Transverse colon (tissue), 4 donors: ENCODE results near the gene UBE2L3. TPM values are rescaled to one million over a fixed set of nuclear protein-coding genes. Genes with fewer than 3 reads are reported as not detected.

Experiments used
- DNase-seq: peaks from one replicate; pipeline ENCODE4 v3.0.0-alpha.2; 2019
- H3K27ac ChIP-seq, 4 donors: fragments of 200-600 bp; sonication (generic); 2 replicates each; pipeline ENCODE4 v1.5.1; 2016 to 2018; ENCODE audit warnings: inconsistent platforms in 4 of 4
- H3K27me3 ChIP-seq: fragments of 200-600 bp; sonication (generic); 2 replicates; pipeline ENCODE4 v1.5.1; 2017; ENCODE audit warnings: inconsistent platforms
- H3K36me3 ChIP-seq, 4 donors: fragments of 200-600 bp; sonication (generic); 2 replicates each; pipeline ENCODE4 v1.5.1; 2017 to 2019; ENCODE audit warnings: inconsistent platforms in 4 of 4
- H3K4me1 ChIP-seq, 4 donors: fragments of 200-600 bp; sonication (generic); 2 replicates each; pipeline ENCODE4 v1.5.1; 2017 to 2020; ENCODE audit warnings: inconsistent platforms in 4 of 4
- H3K4me3 ChIP-seq, 4 donors: fragments of 200-600 bp; sonication (generic); 1 replicate in 1 of 4; 2 replicates in 3 of 4; pipeline versions ENCODE4 v1.5.1 to v1.6.1; 2017 to 2019; ENCODE audit warnings: inconsistent platforms in 4 of 4
- H3K9me3 ChIP-seq, 2 donors: fragments of 200-600 bp; sonication (generic); 2 replicates each; pipeline ENCODE4 v1.5.1; 2017 to 2019; ENCODE audit warnings: inconsistent platforms in 2 of 2
- EP300 ChIP-seq: sonication (generic); formaldehyde crosslinking; IDR thresholded peaks from one replicate; pipeline ENCODE4 v1.6.1; 2017; ENCODE audit warnings: antibody characterized with exemption, low read depth
- POLR2A ChIP-seq: fragments of 450-650 bp; IDR thresholded peaks from one replicate; pipeline ENCODE4 v1.6.1; 2016; ENCODE audit warnings: antibody characterized with exemption, mild to moderate bottlenecking, moderate library complexity
- POLR2AphosphoS5 ChIP-seq, 3 donors: sonication (generic); formaldehyde crosslinking; IDR thresholded peaks; one replicate each; pipeline ENCODE4 v1.6.1; 2016; ENCODE audit warnings: antibody characterized with exemption in 3 of 3
- WGBS, 2 donors: methylation state at CpG; one replicate each; pipeline ENCODE4 v1.1.5; 2018; ENCODE audit warnings: low coverage in 1 of 2; 5-methylcytosine and 5-hydroxymethylcytosine counted together
- in situ Hi-C, 4 donors: fragments of 200-750 bp; cut with MboI; loops; one replicate each; pipeline versions ENCODE4 v1.15.0 to v1.15.1; 2017; ENCODE audit warnings: low sequenced_read_pairs in 3 of 4, low pct_ligation_motif_present in 1 of 4, low pct_unique_long_range_greater_than_20kb in 1 of 4
- intact Hi-C: fragments of 100-400 bp; cut with DNase I; formaldehyde crosslinking; loops from one replicate; pipeline ENCODE4 v1.15.1; 2023; ENCODE audit warnings: low total_unique reads
- total RNA-seq, 4 donors: library from RNA; depleted of rRNA; stranded (reverse); fragments of >200 nt; gene quantifications; one replicate each; pipeline ENCODE4 v1.1.0, GENCODE V29; 2016
- TF ChIP-seq, protein P1 (sequence below), 5 experiments: fragments of 200-600 bp in 3 of 5; fragments of 450-650 bp in 2 of 5; sonication (generic) in 3 of 5; IDR thresholded peaks; 1 replicate in 2 of 5; 2 replicates in 3 of 5; pipeline ENCODE4 v1.5.1; 2016 to 2017; ENCODE audit warnings: antibody characterized with exemption in 5 of 5, inconsistent platforms in 3 of 5, mild to moderate bottlenecking in 2 of 5, moderate library complexity in 1 of 5

UBE2L3 gene
- total RNA-seq, 4 donors from 2014 or later = 21.9 to 48.7 (median 33.5) TPM

DNA sequence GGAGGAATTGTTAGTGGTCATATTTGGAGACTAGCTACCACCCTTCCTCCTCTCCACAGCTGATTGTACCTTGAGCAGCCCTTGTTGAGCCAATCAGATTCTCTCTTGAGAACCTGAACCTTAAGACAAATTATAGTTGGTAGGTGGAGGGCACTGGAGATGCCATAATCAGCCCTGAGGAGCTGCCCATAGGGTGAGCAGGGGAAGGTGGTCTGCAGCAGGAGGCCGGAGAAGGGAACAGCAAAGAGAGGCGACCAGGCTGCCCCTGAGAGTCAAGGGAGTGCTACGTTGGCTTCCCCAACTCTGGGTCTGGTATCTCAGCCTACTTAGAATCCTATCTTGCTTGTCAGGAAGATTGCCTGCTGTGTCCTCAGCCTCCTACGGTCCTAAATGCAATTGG is 71.8 kb downstream of the UBE2L3 start:
- TF ChIP-seq EP300 = no peak
- TF ChIP-seq, protein P1, sequence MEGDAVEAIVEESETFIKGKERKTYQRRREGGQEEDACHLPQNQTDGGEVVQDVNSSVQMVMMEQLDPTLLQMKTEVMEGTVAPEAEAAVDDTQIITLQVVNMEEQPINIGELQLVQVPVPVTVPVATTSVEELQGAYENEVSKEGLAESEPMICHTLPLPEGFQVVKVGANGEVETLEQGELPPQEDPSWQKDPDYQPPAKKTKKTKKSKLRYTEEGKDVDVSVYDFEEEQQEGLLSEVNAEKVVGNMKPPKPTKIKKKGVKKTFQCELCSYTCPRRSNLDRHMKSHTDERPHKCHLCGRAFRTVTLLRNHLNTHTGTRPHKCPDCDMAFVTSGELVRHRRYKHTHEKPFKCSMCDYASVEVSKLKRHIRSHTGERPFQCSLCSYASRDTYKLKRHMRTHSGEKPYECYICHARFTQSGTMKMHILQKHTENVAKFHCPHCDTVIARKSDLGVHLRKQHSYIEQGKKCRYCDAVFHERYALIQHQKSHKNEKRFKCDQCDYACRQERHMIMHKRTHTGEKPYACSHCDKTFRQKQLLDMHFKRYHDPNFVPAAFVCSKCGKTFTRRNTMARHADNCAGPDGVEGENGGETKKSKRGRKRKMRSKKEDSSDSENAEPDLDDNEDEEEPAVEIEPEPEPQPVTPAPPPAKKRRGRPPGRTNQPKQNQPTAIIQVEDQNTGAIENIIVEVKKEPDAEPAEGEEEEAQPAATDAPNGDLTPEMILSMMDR (IDR thresholded peaks at IDR 0.05) = no peak
- TF ChIP-seq POLR2A = no peak
- no peak for TF ChIP-seq POLR2AphosphoS5 (IDR thresholded peaks at IDR 0.05)
- H3K4me3 ChIP-seq = no peak overlapping the region
- intact Hi-C loops = no loop called here
- no peaks in the 10 kb centered on the region for H3K36me3 ChIP-seq
- WGBS, 2 donors = 85 to 100% methylated on average over 2 to 4 of the region's 4 CpGs
- no peaks in the 10 kb centered on the region for H3K9me3 ChIP-seq
- no peaks in the 10 kb centered on the region for H3K27me3 ChIP-seq
- no peak overlapping the region for H3K27ac ChIP-seq
- DNase-seq = no peak
- in situ Hi-C loops = no loop called here
- peaks cover 4 to 21% (median 20%) of the 10 kb centered on the region in 4 donors for H3K4me1 ChIP-seq

GRCh38 chr22:21640810-21641209 is 73.3 kb downstream of the UBE2L3 start:
- Histone ChIP-seq H3K27me3 (no peaks in the 10 kb centered on the region), H3K9me3 (no peaks in the 10 kb centered on the region), H3K36me3 (no peaks in the 10 kb centered on the region), H3K27ac (no peak overlapping the region), H3K4me1 (peaks cover 4 to 21% (median 20%) of the 10 kb centered on the region in 4 donors), H3K4me3 (no peak overlapping the region)
- TF ChIP-seq POLR2A (no peak), POLR2AphosphoS5 (IDR thresholded peaks at IDR 0.05) (no peak), EP300 (no peak)
- TF ChIP-seq, protein P1 (IDR thresholded peaks at IDR 0.05) = no peak
- in situ Hi-C loops (no loop called here), intact Hi-C loops (no loop called here)
- WGBS, 2 donors = 79% methylated on average over 5 of the region's 5 CpGs
- no peak for DNase-seq

- Histone ChIP-seq H3K9me3 (no peaks in the 10 kb centered on the region), H3K4me3 (peak overlapping the region; percentile 16 to 81 (median 56)), H3K4me1 (peaks cover 4 to 22% (median 21%) of the 10 kb centered on the region in 4 donors), H3K36me3 (no peaks in the 10 kb centered on the region), H3K27me3 (no peaks in the 10 kb centered on the region), H3K27ac (peak overlapping the region; percentile 77 to 80 (median 80))
- intact Hi-C loops (no loop called here), in situ Hi-C loops (no loop called here)
- peak; percentile 54 for DNase-seq
- WGBS, 2 donors = 0 to 3% methylated on average over 1 to 6 of the region's 9 CpGs
- TF ChIP-seq, protein P1 (IDR thresholded peaks at IDR 0.05) = peak in 4 of 5 experiments; percentile 31 to 49 (median 41)
- TF ChIP-seq POLR2AphosphoS5 (IDR thresholded peaks at IDR 0.05) = no peak
Measured at GRCh38 chr22:21641417-21641788, 73.9 kb downstream of the UBE2L3 start.

- H3K4me1 ChIP-seq = peaks cover 4 to 24% (median 21%) of the 10 kb centered on the region in 4 donors
- TF ChIP-seq, protein P1 (IDR thresholded peaks at IDR 0.05) = peak in 1 of 5 experiments; percentile 18
- TF ChIP-seq POLR2AphosphoS5 (IDR thresholded peaks at IDR 0.05) = peak; percentile 45 to 88 (median 84)
- TF ChIP-seq EP300 = no peak
- TF ChIP-seq POLR2A = peak; percentile 47
- 2% methylated on average over 40 of the region's 76 CpGs; no CpG with 5 or more reads in 1 of the 2 donors for WGBS, 2 donors
- H3K36me3 ChIP-seq = no peaks in the 10 kb centered on the region
- intact Hi-C loops = no loop called here
- H3K9me3 ChIP-seq = no peaks in the 10 kb centered on the region
- peak; percentile 99 for DNase-seq
- H3K27me3 ChIP-seq = no peaks in the 10 kb centered on the region
- peak within 1 kb of the TSS; percentile 77 to 83 (median 80) for H3K27ac ChIP-seq
- peak within 1 kb of the TSS; percentile 51 to 81 (median 66) for H3K4me3 ChIP-seq
- in situ Hi-C loops = no loop called here
Measured at GRCh38 chr22:21641789-21642583, 74.5 kb downstream of the UBE2L3 start, which contains the start of gene SDF2L1. SDF2L1 (plus strand) TSS chr22:21642302; CDS start chr22:21642337, 35 bp downstream.
